ENCODE data around the gene MUC22.

Gene MUC22

DNA sequence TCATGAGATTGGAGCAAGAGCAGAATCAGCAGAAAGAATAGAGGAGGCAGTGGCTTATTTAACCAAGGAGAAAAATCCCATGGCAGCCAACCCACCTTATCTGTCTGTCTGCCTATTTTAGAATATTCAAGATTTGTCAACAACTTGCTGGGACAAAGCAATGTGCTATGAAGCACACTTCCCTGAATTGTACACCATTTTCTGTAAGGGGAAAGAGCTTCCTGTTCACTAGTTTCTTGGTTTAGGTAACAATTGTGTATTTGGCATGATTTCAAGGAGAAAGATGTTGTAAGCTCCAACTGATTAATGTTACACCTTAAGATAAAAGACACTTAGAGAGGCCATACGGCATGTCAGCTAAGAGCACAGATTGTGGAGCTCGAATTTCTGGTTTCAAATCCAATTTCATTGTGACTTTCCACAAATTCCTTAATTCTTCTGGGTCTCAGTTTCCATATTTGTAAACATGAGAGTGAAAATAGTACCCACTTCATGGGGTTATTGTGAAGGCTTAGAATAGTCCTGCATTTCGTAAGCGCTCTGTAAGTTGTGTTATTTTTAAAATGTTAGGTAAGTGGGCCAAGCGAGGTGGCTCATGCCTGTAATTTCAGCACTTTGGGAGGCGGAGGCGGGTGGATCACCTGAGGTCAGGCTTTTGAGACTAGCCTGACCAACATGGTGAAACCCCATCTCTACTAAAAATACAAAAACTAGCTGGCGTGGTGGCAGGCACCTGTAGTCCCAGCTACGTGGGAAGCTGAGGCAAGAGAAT lies 4.8 kb upstream of the MUC22 start:
- Histone ChIP-seq H3K4me2 (ENCODE audit: low read length) (no peak overlapping the region), H3K4me3 (ENCODE audit: low read length) (no peak overlapping the region), H3K27me3 (ENCODE audit: control insufficient read depth, low read length) (peaks cover 23% of the 10 kb centered on the region), H3K9me3 (ENCODE audit: control insufficient read depth, insufficient read depth, low read length) (no peaks in the 10 kb centered on the region), H3K9me2 (replicated peaks; ENCODE audit: control insufficient read depth, low read length) (no peaks in the 10 kb centered on the region), H4K20me1 (ENCODE audit: control insufficient read depth, insufficient read depth, low read depth, low read length) (no peaks in the 10 kb centered on the region), H3K27ac (ENCODE audit: low read depth, low read length) (no peak overlapping the region), H3K36me3 (ENCODE audit: control insufficient read depth, low read length) (no peaks in the 10 kb centered on the region), H3K4me1 (ENCODE audit: control insufficient read depth, low read length) (no peaks in the 10 kb centered on the region), H3F3A (ENCODE audit: control insufficient read depth, insufficient read depth) (no peaks in the 10 kb centered on the region), H3K79me2 (ENCODE audit: control insufficient read depth, low read length) (no peaks in the 10 kb centered on the region)
- TF ChIP-seq, protein P1, sequence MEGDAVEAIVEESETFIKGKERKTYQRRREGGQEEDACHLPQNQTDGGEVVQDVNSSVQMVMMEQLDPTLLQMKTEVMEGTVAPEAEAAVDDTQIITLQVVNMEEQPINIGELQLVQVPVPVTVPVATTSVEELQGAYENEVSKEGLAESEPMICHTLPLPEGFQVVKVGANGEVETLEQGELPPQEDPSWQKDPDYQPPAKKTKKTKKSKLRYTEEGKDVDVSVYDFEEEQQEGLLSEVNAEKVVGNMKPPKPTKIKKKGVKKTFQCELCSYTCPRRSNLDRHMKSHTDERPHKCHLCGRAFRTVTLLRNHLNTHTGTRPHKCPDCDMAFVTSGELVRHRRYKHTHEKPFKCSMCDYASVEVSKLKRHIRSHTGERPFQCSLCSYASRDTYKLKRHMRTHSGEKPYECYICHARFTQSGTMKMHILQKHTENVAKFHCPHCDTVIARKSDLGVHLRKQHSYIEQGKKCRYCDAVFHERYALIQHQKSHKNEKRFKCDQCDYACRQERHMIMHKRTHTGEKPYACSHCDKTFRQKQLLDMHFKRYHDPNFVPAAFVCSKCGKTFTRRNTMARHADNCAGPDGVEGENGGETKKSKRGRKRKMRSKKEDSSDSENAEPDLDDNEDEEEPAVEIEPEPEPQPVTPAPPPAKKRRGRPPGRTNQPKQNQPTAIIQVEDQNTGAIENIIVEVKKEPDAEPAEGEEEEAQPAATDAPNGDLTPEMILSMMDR (IDR thresholded peaks at IDR 0.05; ENCODE audit: low read depth, low read length, poor library complexity, severe bottlenecking) = no peak
- no peak for TF ChIP-seq EZH2phosphoT487 (IDR thresholded peaks at IDR 0.05; ENCODE audit: borderline replicate concordance, low read length)

DNA sequence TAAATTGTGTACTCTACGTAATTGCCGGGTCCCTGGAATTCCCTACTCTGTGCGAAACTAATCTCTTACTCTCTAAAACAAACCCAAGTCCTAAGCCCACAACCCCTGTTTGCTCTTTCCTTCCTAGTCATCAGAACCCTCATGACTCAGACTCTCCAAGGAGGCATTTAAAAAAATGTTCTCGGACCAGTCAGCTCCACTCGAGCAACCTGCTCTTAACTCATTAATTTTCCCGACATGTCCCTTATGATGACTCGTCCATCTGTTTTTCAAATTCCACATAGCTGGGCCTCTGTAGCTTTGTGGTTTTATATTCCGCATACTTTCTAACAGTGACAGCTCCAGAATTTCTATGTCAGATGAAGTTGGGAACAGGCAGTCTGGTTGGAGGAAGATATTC lies 2.6 kb upstream of the MUC22 start:
- no peaks in the 10 kb centered on the region for H3K4me1 ChIP-seq (ENCODE audit: control insufficient read depth, low read length)
- H3K4me2 ChIP-seq (ENCODE audit: low read length) = no peak overlapping the region
- H3F3A ChIP-seq (ENCODE audit: control insufficient read depth, insufficient read depth) = no peaks in the 10 kb centered on the region
- no peak overlapping the region for H3K27ac ChIP-seq (ENCODE audit: low read depth, low read length)
- H4K20me1 ChIP-seq (ENCODE audit: control insufficient read depth, insufficient read depth, low read depth, low read length) = no peaks in the 10 kb centered on the region
- TF ChIP-seq EZH2phosphoT487 (IDR thresholded peaks at IDR 0.05; ENCODE audit: borderline replicate concordance, low read length) = no peak
- TF ChIP-seq, protein P1 (IDR thresholded peaks at IDR 0.05; ENCODE audit: low read depth, low read length, poor library complexity, severe bottlenecking) = no peak
- H3K9me2 ChIP-seq (replicated peaks; ENCODE audit: control insufficient read depth, low read length) = no peaks in the 10 kb centered on the region
- no peaks in the 10 kb centered on the region for H3K79me2 ChIP-seq (ENCODE audit: control insufficient read depth, low read length)
- H3K27me3 ChIP-seq (ENCODE audit: control insufficient read depth, low read length) = peaks cover 23% of the 10 kb centered on the region
- H3K36me3 ChIP-seq (ENCODE audit: control insufficient read depth, low read length) = no peaks in the 10 kb centered on the region
- no peaks in the 10 kb centered on the region for H3K9me3 ChIP-seq (ENCODE audit: control insufficient read depth, insufficient read depth, low read length)
- H3K4me3 ChIP-seq (ENCODE audit: low read length) = no peak overlapping the region

DNA sequence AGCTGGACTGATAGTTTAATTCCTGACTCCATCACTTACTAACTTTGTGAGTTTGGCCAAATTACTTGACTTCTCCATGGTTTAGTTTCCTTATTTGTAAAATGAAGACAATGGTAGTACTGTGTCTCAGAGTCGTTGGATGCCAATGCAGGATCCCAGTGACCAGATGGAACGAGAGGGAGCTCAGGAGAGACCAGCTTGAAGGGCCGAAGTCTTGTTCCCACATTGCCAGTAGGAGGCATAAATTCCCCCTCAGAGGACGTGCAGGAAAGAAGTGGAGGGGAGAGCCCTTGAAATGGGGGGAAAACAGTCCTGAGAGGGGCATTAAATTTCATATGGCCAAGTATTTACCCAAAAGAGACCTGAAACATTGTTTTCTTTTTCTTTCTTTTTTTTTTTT lies 2.1 kb upstream of the MUC22 start:
- H3K4me3 ChIP-seq (ENCODE audit: low read length) = no peak overlapping the region
- no peaks in the 10 kb centered on the region for H3K9me2 ChIP-seq (replicated peaks; ENCODE audit: control insufficient read depth, low read length)
- no peak overlapping the region for H3K27ac ChIP-seq (ENCODE audit: low read depth, low read length)
- peaks cover 23% of the 10 kb centered on the region for H3K27me3 ChIP-seq (ENCODE audit: control insufficient read depth, low read length)
- no peaks in the 10 kb centered on the region for H3K36me3 ChIP-seq (ENCODE audit: control insufficient read depth, low read length)
- H3K4me1 ChIP-seq (ENCODE audit: control insufficient read depth, low read length) = no peaks in the 10 kb centered on the region
- no peaks in the 10 kb centered on the region for H3K9me3 ChIP-seq (ENCODE audit: control insufficient read depth, insufficient read depth, low read length)
- H4K20me1 ChIP-seq (ENCODE audit: control insufficient read depth, insufficient read depth, low read depth, low read length) = no peaks in the 10 kb centered on the region
- H3K79me2 ChIP-seq (ENCODE audit: control insufficient read depth, low read length) = no peaks in the 10 kb centered on the region
- no peak overlapping the region for H3K4me2 ChIP-seq (ENCODE audit: low read length)
- no peaks in the 10 kb centered on the region for H3F3A ChIP-seq (ENCODE audit: control insufficient read depth, insufficient read depth)
- TF ChIP-seq EZH2phosphoT487 (IDR thresholded peaks at IDR 0.05; ENCODE audit: borderline replicate concordance, low read length) = no peak
- TF ChIP-seq, protein P1 (IDR thresholded peaks at IDR 0.05; ENCODE audit: low read depth, low read length, poor library complexity, severe bottlenecking) = no peak

Data from DOHH2 (cell line).